NT2/D1 (cell line): ENCODE data around the gene HSF4.
A peak's percentile ranks its signal among the peaks of the same experiment; 100 is the strongest.

Experiments used
- DNase-seq: peaks from one replicate; pipeline ENCODE4 v3.0.0-alpha.2; 2011; ENCODE audit warnings: low read depth, low spot score
- H3K27me3 ChIP-seq: 2 replicates; pipeline ENCODE4 v1.6.0; 2011; ENCODE audit warnings: mild to moderate bottlenecking; ENCODE audit not compliant: insufficient read length, insufficient read depth
- H3K36me3 ChIP-seq: 2 replicates; pipeline ENCODE4 v1.6.1; 2011; ENCODE audit warnings: mild to moderate bottlenecking, low read length, mixed read lengths; ENCODE audit not compliant: insufficient read depth, insufficient read length
- H3K4me1 ChIP-seq: 2 replicates; pipeline ENCODE4 v1.5.1; 2011; ENCODE audit not compliant: insufficient read depth, insufficient read length
- H3K4me3 ChIP-seq: 2 replicates; pipeline ENCODE4 v1.5.1; 2011; ENCODE audit warnings: low read depth; ENCODE audit not compliant: insufficient read length
- H3K9ac ChIP-seq: 2 replicates; pipeline ENCODE4 v1.6.0; 2011; ENCODE audit warnings: low read depth; ENCODE audit not compliant: insufficient read length
- H3K9me3 ChIP-seq: 2 replicates; pipeline ENCODE4 v1.5.1; 2011; ENCODE audit warnings: mild to moderate bottlenecking, low read length; ENCODE audit not compliant: insufficient read depth
- SUZ12 ChIP-seq: IDR thresholded peaks from 2 replicates; pipeline ENCODE4 v1.6.1; 2011; ENCODE audit not compliant: insufficient read length, insufficient read depth; ENCODE audit errors: extremely low read depth
- YY1 ChIP-seq: IDR thresholded peaks from 2 replicates; pipeline ENCODE4 v1.6.1; 2011; ENCODE audit not compliant: insufficient read length, insufficient read depth
- ZNF274 ChIP-seq: IDR thresholded peaks from 2 replicates; pipeline ENCODE4 v1.6.1; 2011; ENCODE audit warnings: mild to moderate bottlenecking, low read depth, low read length

Gene HSF4

GRCh38 chr16:67207249-67208091 lies 42.9 kb downstream of the HSF4 start:
- H3K9ac ChIP-seq: peak overlapping the region; percentile 44

DNA sequence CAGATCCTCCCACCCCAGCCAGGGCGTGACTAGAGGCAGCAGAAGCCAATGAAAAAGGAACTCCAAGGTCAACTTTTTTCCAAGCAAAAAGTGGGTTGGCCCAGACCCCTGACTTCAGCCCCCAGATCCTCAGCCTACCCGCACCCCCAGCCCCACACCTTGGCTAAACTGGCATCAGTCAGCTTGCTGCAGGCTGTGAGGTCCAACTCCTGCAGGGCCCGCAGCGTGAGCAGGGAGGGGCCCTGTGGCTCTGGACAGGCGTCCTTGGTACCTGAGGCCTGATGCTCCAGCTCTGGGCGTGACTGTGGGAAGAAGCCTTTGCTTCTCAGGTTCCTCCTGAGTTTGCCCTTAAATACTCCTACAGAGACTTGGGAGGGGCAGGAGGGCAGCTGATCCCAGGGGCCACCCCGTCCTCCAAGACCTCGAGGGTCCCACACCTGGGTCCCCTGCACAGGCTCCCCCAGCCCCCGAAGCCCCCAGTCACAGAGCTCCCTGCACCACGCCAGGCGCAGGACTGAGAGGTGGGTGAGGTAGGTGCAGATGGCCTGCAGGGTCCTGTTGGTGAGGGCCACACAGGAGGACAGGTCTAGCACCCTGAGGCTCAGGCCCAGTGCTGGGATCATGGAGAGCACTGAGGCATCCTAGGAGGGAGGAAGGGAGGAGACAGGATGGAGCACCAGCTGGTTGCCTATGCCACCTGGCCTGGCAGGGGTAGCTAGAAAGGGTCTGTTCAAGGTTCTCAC lies 43.8 kb downstream of the HSF4 start:
- Histone ChIP-seq H3K27me3 (no peaks in the 10 kb centered on the region), H3K36me3 (peaks cover 20% of the 10 kb centered on the region), H3K4me3 (no peak overlapping the region), H3K9ac (peak overlapping the region; percentile 44), H3K9me3 (no peaks in the 10 kb centered on the region), H3K4me1 (peaks cover 25% of the 10 kb centered on the region)
- DNase-seq: no peak
- TF ChIP-seq YY1 (no peak), ZNF274 (no peak), SUZ12 (no peak)

More at GRCh38 chr16:67207249-67208091, 42.9 kb downstream of the HSF4 start:
- no peak for TF ChIP-seq YY1
- TF ChIP-seq ZNF274: no peak
- no peak for TF ChIP-seq SUZ12
- Histone ChIP-seq H3K27me3 (no peaks in the 10 kb centered on the region), H3K36me3 (peaks cover 28% of the 10 kb centered on the region), H3K4me1 (peaks cover 25% of the 10 kb centered on the region), H3K4me3 (no peak overlapping the region), H3K9me3 (no peaks in the 10 kb centered on the region)
- DNase-seq: no peak

DNA sequence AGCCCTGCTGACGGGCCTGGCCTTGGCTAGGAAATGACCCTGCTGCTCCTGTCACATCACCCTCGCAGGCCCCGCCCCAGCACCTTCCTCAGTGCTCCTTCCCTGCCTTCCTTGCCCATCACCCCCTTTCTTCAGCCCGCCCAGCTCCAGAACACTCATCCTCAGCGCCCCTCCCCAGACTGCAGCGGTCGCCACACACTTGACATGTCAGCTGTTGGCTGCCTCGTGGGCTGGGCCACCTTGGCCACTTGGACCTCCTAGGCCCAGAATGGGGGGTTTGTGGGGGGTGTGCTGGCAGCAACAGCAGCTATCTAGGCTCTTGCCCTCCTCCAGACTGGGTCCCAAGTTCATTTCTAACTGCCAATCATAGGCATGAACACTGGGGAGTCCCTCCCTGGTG lies 45.0 kb downstream of the HSF4 start:
- TF ChIP-seq YY1 (no peak), SUZ12 (no peak), ZNF274 (no peak)
- Histone ChIP-seq H3K4me3 (no peak overlapping the region), H3K36me3 (peaks cover 9% of the 10 kb centered on the region), H3K4me1 (peaks cover 25% of the 10 kb centered on the region), H3K9me3 (no peaks in the 10 kb centered on the region), H3K9ac (no peak overlapping the region), H3K27me3 (no peaks in the 10 kb centered on the region)
- DNase-seq: no peak

GRCh38 chr16:67210069-67210937 lies 45.8 kb downstream of the HSF4 start:
- Histone ChIP-seq H3K9ac (peak overlapping the region; percentile 17), H3K4me1 (peaks cover 25% of the 10 kb centered on the region), H3K27me3 (peaks cover 3% of the 10 kb centered on the region), H3K9me3 (no peaks in the 10 kb centered on the region), H3K4me3 (no peak overlapping the region), H3K36me3 (peaks cover 7% of the 10 kb centered on the region)
- DNase-seq: no peak
- TF ChIP-seq SUZ12 (no peak), YY1 (no peak), ZNF274 (no peak)

DNA sequence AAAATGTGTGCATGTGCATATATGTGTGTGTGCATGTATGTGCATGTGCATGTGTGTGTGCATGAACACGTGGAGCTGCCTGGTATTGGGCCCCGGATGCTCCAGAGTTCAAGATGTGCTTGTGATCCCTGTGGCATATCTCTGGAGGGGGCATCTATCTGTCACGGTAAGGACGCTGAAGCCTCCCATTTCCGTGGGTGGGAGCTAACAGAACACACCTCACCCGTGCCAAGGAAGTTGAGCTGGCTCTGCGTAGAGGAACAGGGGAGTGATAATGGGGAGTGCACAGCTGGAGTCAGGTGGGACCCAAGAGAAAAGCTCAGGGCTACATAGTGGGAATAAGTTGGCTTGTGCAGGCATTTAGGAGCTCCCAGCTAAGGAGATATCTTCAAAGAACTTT lies 47.1 kb downstream of the HSF4 start:
- H3K9ac ChIP-seq: no peak overlapping the region
- no peak overlapping the region for H3K4me3 ChIP-seq
- H3K36me3 ChIP-seq: no peaks in the 10 kb centered on the region
- H3K27me3 ChIP-seq: peaks cover 8% of the 10 kb centered on the region
- DNase-seq: no peak
- peaks cover 20% of the 10 kb centered on the region for H3K4me1 ChIP-seq
- no peaks in the 10 kb centered on the region for H3K9me3 ChIP-seq
- TF ChIP-seq SUZ12 (no peak), YY1 (no peak), ZNF274 (no peak)

DNA sequence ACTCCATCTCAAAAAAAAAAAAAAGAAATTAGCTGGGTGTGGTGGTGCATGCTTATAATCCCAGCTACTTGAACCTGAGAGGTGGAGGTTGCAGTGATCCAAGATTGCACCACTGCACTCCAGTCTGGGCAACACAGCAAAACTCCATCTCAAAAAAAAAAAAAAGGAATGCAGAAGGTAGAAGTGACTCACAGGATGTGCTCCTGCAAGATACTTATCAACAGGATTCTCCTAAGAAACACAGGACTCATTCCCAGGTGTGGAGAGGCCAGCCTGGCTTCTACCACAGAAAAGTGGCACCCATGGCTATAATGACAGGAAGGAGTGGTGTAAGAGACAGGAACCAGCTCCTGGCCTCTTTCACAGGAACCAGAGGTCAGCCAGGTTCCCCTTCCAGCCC lies 48.2 kb downstream of the HSF4 start:
- H3K4me3 ChIP-seq: no peak overlapping the region
- H3K36me3 ChIP-seq: no peaks in the 10 kb centered on the region
- peaks cover 11% of the 10 kb centered on the region for H3K4me1 ChIP-seq

More for the DNA sequence above, 48.2 kb downstream of the HSF4 start:
- Histone ChIP-seq H3K27me3 (peaks cover 19% of the 10 kb centered on the region), H3K9ac (no peak overlapping the region), H3K9me3 (no peaks in the 10 kb centered on the region)
- no peak for DNase-seq
- TF ChIP-seq ZNF274 (no peak), SUZ12 (no peak), YY1 (no peak)
